Nephron (organoid): Measurements from ENCODE around the gene MAGI3.

Experiments used
- H3K27ac Mint-ChIP-seq, 3 experiments: 2 replicates each; pipeline ENCODE4 v1.8.0; 2020; ENCODE audit warnings: mixed read lengths in 3 of 3, mild to moderate bottlenecking in 2 of 3, moderate library complexity in 1 of 3
- H3K27me3 Mint-ChIP-seq: 2 replicates; pipeline ENCODE4 v1.8.0; 2021; ENCODE audit warnings: low read depth, mild to moderate bottlenecking, moderate library complexity, mixed read lengths
- H3K36me3 Mint-ChIP-seq: 2 replicates; pipeline ENCODE4 v1.8.0; 2020; ENCODE audit warnings: low read depth, mixed read lengths
- H3K4me1 Mint-ChIP-seq: 2 replicates; pipeline ENCODE4 v1.8.0; 2020; ENCODE audit warnings: mixed read lengths
- H3K4me3 Mint-ChIP-seq, 3 experiments: 2 replicates each; pipeline ENCODE4 v1.8.0; 2020; ENCODE audit warnings: mild to moderate bottlenecking in 3 of 3, mixed read lengths in 3 of 3, moderate library complexity in 2 of 3
- H3K9me3 Mint-ChIP-seq: 2 replicates; pipeline ENCODE4 v1.8.0; 2020; ENCODE audit warnings: mixed read lengths
- CTCF ChIP-seq, 3 experiments: fragments of 200-600 bp; sonication (generic); IDR thresholded peaks; one replicate each; pipeline ENCODE4 v1.5.0; 2021; ENCODE audit warnings: antibody characterized with exemption in 3 of 3; ENCODE audit not compliant: unreplicated experiment in 3 of 3

Gene MAGI3

GRCh38 chr1:113681596-113682337 lies 291.5 kb downstream of the MAGI3 start:
- H3K4me1 Mint-ChIP-seq: peaks cover 28% of the 10 kb centered on the region
- H3K4me3 Mint-ChIP-seq: no peak overlapping the region
- H3K9me3 Mint-ChIP-seq: no peaks in the 10 kb centered on the region
- TF ChIP-seq CTCF (IDR thresholded peaks at IDR 0.05; ENCODE audit: unreplicated experiment in 3 of 3): no peak
- H3K27ac Mint-ChIP-seq: no peak overlapping the region
- H3K36me3 Mint-ChIP-seq: peaks cover 23% of the 10 kb centered on the region
- no peaks in the 10 kb centered on the region for H3K27me3 Mint-ChIP-seq

GRCh38 chr1:113683384-113684152 lies 293.3 kb downstream of the MAGI3 start:
- no peak for TF ChIP-seq CTCF (IDR thresholded peaks at IDR 0.05; ENCODE audit: unreplicated experiment in 3 of 3)
- no peaks in the 10 kb centered on the region for H3K27me3 Mint-ChIP-seq
- H3K4me1 Mint-ChIP-seq: peaks cover 14% of the 10 kb centered on the region
- H3K27ac Mint-ChIP-seq: peak overlapping the region in 2 of 3 experiments; percentile 72 to 79
- no peak overlapping the region for H3K4me3 Mint-ChIP-seq
- peaks cover 22% of the 10 kb centered on the region for H3K36me3 Mint-ChIP-seq
- no peaks in the 10 kb centered on the region for H3K9me3 Mint-ChIP-seq

DNA sequence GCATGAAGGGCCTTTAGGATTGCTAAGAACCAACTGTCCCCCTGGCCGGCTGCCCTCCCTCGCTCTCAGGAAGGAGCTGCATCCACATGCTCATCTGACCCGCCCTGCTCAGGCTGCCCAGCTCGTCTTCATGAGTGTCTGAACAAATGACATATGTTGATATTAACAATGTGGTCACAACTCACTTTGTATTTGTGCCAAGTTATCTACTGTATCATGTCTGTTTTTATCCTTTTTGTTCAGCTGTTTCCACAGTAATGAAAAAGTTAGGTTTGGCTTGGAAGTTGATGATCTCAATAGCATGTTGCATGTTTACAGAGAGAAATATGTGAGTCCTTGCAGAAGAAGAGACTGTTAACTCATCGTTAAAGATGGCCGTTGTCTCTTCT lies 293.8 kb downstream of the MAGI3 start:
- H3K4me1 Mint-ChIP-seq: peaks cover 14% of the 10 kb centered on the region
- no peaks in the 10 kb centered on the region for H3K9me3 Mint-ChIP-seq

DNA sequence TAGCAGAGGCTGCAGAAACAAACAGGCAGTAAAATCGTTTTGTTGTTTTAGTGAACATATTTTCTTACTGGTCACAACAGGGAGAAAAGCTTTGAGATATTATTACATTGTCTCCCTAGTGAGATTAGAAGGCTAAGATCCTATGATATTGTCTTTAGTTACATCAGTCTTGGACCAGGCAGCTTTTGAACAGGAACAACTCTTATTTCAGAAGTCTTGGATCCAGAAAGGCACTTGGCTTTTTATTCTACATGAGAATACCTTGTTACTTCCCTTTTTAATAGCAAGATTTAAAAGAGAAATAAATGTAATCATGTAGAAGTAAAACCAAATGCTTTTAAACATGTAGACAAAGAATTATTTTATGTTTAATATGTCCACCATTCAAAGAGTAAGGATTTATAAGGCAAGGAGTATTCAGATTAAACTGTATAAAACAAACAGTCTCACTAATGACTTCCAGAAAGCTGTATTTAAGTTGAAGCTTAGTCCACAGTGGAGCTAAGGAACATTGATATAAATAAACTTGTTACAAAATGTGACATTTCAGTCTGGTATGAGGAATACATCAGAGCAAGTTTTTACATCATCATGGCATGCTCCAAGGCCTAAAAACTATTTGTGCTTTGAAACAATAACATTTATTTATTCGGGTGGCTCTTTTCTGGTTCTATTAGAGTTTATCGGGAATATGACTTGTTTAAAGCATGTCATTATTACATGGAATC lies 296.7 kb downstream of the MAGI3 start:
- H3K27ac Mint-ChIP-seq: no peak overlapping the region
- TF ChIP-seq CTCF (IDR thresholded peaks at IDR 0.05; ENCODE audit: unreplicated experiment in 3 of 3): no peak
- H3K4me1 Mint-ChIP-seq: peaks cover 14% of the 10 kb centered on the region
- peaks cover 47% of the 10 kb centered on the region for H3K36me3 Mint-ChIP-seq
- H3K9me3 Mint-ChIP-seq: peaks cover 7% of the 10 kb centered on the region
- no peaks in the 10 kb centered on the region for H3K27me3 Mint-ChIP-seq
- no peak overlapping the region for H3K4me3 Mint-ChIP-seq

More for the DNA sequence above, 293.8 kb downstream of the MAGI3 start:
- TF ChIP-seq CTCF (IDR thresholded peaks at IDR 0.05; ENCODE audit: unreplicated experiment in 3 of 3): no peak
- H3K36me3 Mint-ChIP-seq: peaks cover 25% of the 10 kb centered on the region
- peak overlapping the region in 2 of 3 experiments; percentile 72 to 79 for H3K27ac Mint-ChIP-seq
- H3K27me3 Mint-ChIP-seq: no peaks in the 10 kb centered on the region
- no peak overlapping the region for H3K4me3 Mint-ChIP-seq

- H3K27ac Mint-ChIP-seq: no peak overlapping the region
- H3K4me3 Mint-ChIP-seq: no peak overlapping the region
Observed at GRCh38 chr1:113691184-113691583, 300.9 kb downstream of the MAGI3 start.

More at GRCh38 chr1:113691184-113691583, 300.9 kb downstream of the MAGI3 start:
- TF ChIP-seq CTCF (IDR thresholded peaks at IDR 0.05; ENCODE audit: unreplicated experiment in 3 of 3): no peak
- Mint-ChIP-seq H3K9me3 (peaks cover 38% of the 10 kb centered on the region), H3K27me3 (no peaks in the 10 kb centered on the region), H3K4me1 (no peaks in the 10 kb centered on the region), H3K36me3 (peaks cover 68% of the 10 kb centered on the region)
